HepG2 (cell line): ENCODE data around the gene ZNF48. TPM values are rescaled to one million over a fixed set of nuclear protein-coding genes. Genes with fewer than 3 reads are reported as not detected.

ENCODE experiments used
- ASH2L ChIP-seq: fragments of 300-600, 200-600 bp; sonication (generic); IDR thresholded peaks from 2 replicates; pipeline ENCODE4 v1.7.0; 2017; ENCODE audit warnings: low read depth, mild to moderate bottlenecking, moderate library complexity, mixed read lengths, low read length; ENCODE audit not compliant: insufficient read length
- DZIP1 ChIP-seq: sonication (generic); formaldehyde crosslinking; IDR thresholded peaks from 2 replicates; pipeline ENCODE4 v1.5.0; 2020; ENCODE audit warnings: mild to moderate bottlenecking, missing genetic modification reagents
- HDAC1 ChIP-seq: sonication (generic); formaldehyde crosslinking; IDR thresholded peaks from 2 replicates; pipeline ENCODE4 v1.5.1; 2020; ENCODE audit warnings: mild to moderate bottlenecking, missing genetic modification reagents
- IRX3 ChIP-seq: sonication (generic); formaldehyde crosslinking; IDR thresholded peaks from 2 replicates; pipeline ENCODE4 v1.8.1; 2023; ENCODE audit warnings: mild to moderate bottlenecking, low read depth, missing genetic modification reagents, borderline replicate concordance
- KLF11 ChIP-seq: IDR thresholded peaks from 2 replicates; pipeline ENCODE4 v1.6.1; 2016; ENCODE audit warnings: missing compliant biosample characterization
- MEF2D ChIP-seq: sonication (generic); formaldehyde crosslinking; IDR thresholded peaks from 2 replicates; pipeline ENCODE4 v1.5.1; 2020; ENCODE audit warnings: mild to moderate bottlenecking, missing genetic modification reagents
- MYPOP ChIP-seq: sonication (generic); formaldehyde crosslinking; IDR thresholded peaks from 2 replicates; pipeline ENCODE4 v1.8.1; 2023; ENCODE audit warnings: mild to moderate bottlenecking, moderate library complexity, missing genetic modification reagents
- NFKBIZ ChIP-seq: IDR thresholded peaks from 2 replicates; pipeline ENCODE4 v1.6.1; 2018; ENCODE audit warnings: missing genetic modification reagents, missing compliant biosample characterization
- RFX3 ChIP-seq: IDR thresholded peaks from 2 replicates; pipeline ENCODE4 v1.6.1; 2016; ENCODE audit warnings: missing biosample characterization, missing genetic modification reagents
- SNAPC4 ChIP-seq: sonication (generic); formaldehyde crosslinking; IDR thresholded peaks from 2 replicates; pipeline ENCODE4 v1.4.0; 2020; ENCODE audit warnings: mild to moderate bottlenecking, missing genetic modification reagents
- TEAD3 ChIP-seq: optimal IDR thresholded peaks from 2 replicates; pipeline ENCODE3; 2016; ENCODE audit warnings: borderline replicate concordance
- ZIK1 ChIP-seq: sonication (generic); formaldehyde crosslinking; IDR thresholded peaks from 2 replicates; pipeline ENCODE4 v1.5.0; 2020; ENCODE audit warnings: mild to moderate bottlenecking, low read depth, missing genetic modification reagents, borderline replicate concordance
- ZMAT3 ChIP-seq: sonication (generic); formaldehyde crosslinking; conservative IDR thresholded peaks from 2 replicates; pipeline ENCODE4 v1.7.0; 2021; ENCODE audit warnings: missing genetic modification reagents
- ZNF83 ChIP-seq: sonication (generic); formaldehyde crosslinking; IDR thresholded peaks from 2 replicates; pipeline ENCODE4 v1.4.0; 2020; ENCODE audit warnings: missing genetic modification reagents, mild to moderate bottlenecking, borderline replicate concordance
- ZZZ3 ChIP-seq: sonication (generic); formaldehyde crosslinking; IDR thresholded peaks from 2 replicates; pipeline ENCODE4 v1.4.0; 2020; ENCODE audit warnings: missing genetic modification reagents, mild to moderate bottlenecking, borderline replicate concordance
- polyA plus RNA-seq, 8 experiments: library from polyadenylated mRNA; depleted of rRNA in 3 of 8; stranded (reverse) in 7 of 8; unstranded in 1 of 8; fragments of >200 nt; fragmentation: Illumina TruSeq in 4 of 8; extraction: Trizol in 4 of 8; gene quantifications; 2 replicates each; pipeline versions ENCODE4 v1.2.1 to v1.2.3, GENCODE V29; 2011 to 2016; ENCODE audit warnings: low read depth in 4 of 8, missing spikeins in 1 of 8, mixed read lengths in 1 of 8; ENCODE audit not compliant: insufficient read depth in 1 of 8
- total RNA-seq, 5 experiments: library from RNA; depleted of rRNA; stranded (reverse); fragments of >200 nt; fragmentation: Illumina TruSeq; extraction: Trizol; gene quantifications; 2 replicates each; pipeline ENCODE4 v1.2.3, GENCODE V29; 2016; ENCODE audit warnings: low read depth in 1 of 5
- TF ChIP-seq, protein P1 (sequence below), 2 experiments: sonication (generic) in 1 of 2; formaldehyde crosslinking in 1 of 2; IDR thresholded peaks; 2 replicates each; pipeline versions ENCODE4 v1.4.0 to v1.6.1; 2016 to 2020; ENCODE audit warnings: borderline replicate concordance in 1 of 2, low read depth in 1 of 2, mild to moderate bottlenecking in 1 of 2, missing genetic modification reagents in 1 of 2

The ZNF48 gene
- total and polyA plus RNA-seq, 2 of the 13 experiments (the other 11 are each of a cell fraction or from before 2014, with no cell fraction given): 9.9 to 12.3 TPM

DNA sequence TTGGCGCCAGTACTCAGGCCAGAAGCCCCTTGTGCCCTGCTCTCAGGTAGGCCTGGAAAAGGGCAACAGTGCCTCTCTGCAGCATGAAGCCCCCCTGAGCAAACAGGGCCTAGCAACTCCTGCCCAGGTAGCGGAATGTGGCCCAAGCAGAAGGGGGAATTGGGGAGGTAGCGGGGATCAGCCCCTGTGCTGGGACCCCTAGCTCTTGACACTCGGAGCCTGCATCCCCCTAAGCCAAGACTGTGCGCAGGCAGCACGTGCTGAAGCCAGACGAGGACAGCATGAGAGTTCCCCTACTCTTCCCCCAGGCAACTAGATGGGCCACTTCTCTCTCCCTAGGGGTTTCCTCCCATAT is 39.3 kb upstream of the ZNF48 start (continued):
- no peak for TF ChIP-seq SNAPC4 (CRISPR knock-in tag)
- no peak for TF ChIP-seq TEAD3 (CRISPR knock-in tag)
- TF ChIP-seq, protein P1, sequence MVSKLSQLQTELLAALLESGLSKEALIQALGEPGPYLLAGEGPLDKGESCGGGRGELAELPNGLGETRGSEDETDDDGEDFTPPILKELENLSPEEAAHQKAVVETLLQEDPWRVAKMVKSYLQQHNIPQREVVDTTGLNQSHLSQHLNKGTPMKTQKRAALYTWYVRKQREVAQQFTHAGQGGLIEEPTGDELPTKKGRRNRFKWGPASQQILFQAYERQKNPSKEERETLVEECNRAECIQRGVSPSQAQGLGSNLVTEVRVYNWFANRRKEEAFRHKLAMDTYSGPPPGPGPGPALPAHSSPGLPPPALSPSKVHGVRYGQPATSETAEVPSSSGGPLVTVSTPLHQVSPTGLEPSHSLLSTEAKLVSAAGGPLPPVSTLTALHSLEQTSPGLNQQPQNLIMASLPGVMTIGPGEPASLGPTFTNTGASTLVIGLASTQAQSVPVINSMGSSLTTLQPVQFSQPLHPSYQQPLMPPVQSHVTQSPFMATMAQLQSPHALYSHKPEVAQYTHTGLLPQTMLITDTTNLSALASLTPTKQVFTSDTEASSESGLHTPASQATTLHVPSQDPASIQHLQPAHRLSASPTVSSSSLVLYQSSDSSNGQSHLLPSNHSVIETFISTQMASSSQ (IDR thresholded peaks at IDR 0.05; ENCODE audit: low read depth): no peak
- TF ChIP-seq, protein P1 (CRISPR knock-in tag; IDR thresholded peaks at IDR 0.05; ENCODE audit: borderline replicate concordance): no peak
- no peak for TF ChIP-seq ZMAT3 (CRISPR knock-in tag)
- TF ChIP-seq ZNF83 (CRISPR knock-in tag): 0 out of 2 replicates have a peak, but pooled peaks have one; percentile 72
- no peak for TF ChIP-seq ZZZ3 (CRISPR knock-in tag)
- no peak for TF ChIP-seq MYPOP
- TF ChIP-seq RFX3 (CRISPR knock-in tag): no peak
- TF ChIP-seq ZIK1 (CRISPR knock-in tag): peak; percentile 68
- no peak for TF ChIP-seq DZIP1 (CRISPR knock-in tag)
- no peak for TF ChIP-seq ASH2L
- TF ChIP-seq HDAC1 (CRISPR knock-in tag): no peak
- TF ChIP-seq MEF2D (CRISPR knock-in tag): peak; percentile 16; the same call in 1 of the 2 replicates
- no peak for TF ChIP-seq IRX3 (CRISPR knock-in tag)
- no peak for TF ChIP-seq KLF11 (CRISPR knock-in tag)
- no peak for TF ChIP-seq NFKBIZ (CRISPR knock-in tag)
